Measurements from ENCODE around the gene EPS15.
"Not testable (repeated sequence)": the region's sequence is repeated elsewhere in the genome, so short reads cannot be mapped to it uniquely, and the experiment has no call there.

The EPS15 gene

GRCh38 chr1:51463561-51463960 is 55.5 kb downstream of the EPS15 start:
- no peak for DNase-seq

- not testable (repeated sequence) for DNase-seq
Measured at GRCh38 chr1:51462289-51462688, 56.8 kb downstream of the EPS15 start.

- no peak for DNase-seq
Measured at GRCh38 chr1:51454554-51454953, 64.5 kb downstream of the EPS15 start.

GRCh38 chr1:51453010-51453409 is 66.1 kb downstream of the EPS15 start:
- no peak for DNase-seq

GRCh38 chr1:51448844-51449454 is 70.1 kb downstream of the EPS15 start:
- not testable (repeated sequence) for DNase-seq

GRCh38 chr1:51445351-51446090 is 73.5 kb downstream of the EPS15 start:
- no peak for DNase-seq

- no peak for DNase-seq
Measured at GRCh38 chr1:51444534-51445192, 74.4 kb downstream of the EPS15 start.

GRCh38 chr1:51444096-51444495 is 75.0 kb downstream of the EPS15 start:
- DNase-seq, result no peak

- no peak for DNase-seq
Measured at GRCh38 chr1:51443555-51443954, 75.5 kb downstream of the EPS15 start.

- DNase-seq, result no peak
Measured at GRCh38 chr1:51442616-51443015, 76.5 kb downstream of the EPS15 start.

GRCh38 chr1:51442198-51442597 is 76.9 kb downstream of the EPS15 start:
- no peak for DNase-seq

- no peak for DNase-seq
Measured at GRCh38 chr1:51439895-51440294, 79.2 kb downstream of the EPS15 start.

GRCh38 chr1:51439053-51439452 is 80.0 kb downstream of the EPS15 start:
- no peak for DNase-seq

- not testable (repeated sequence) for DNase-seq
Measured at GRCh38 chr1:51437391-51437790, 81.7 kb downstream of the EPS15 start.

GRCh38 chr1:51435878-51436277 is 83.2 kb downstream of the EPS15 start:
- no peak for DNase-seq

GRCh38 chr1:51433972-51434510 is 85.0 kb downstream of the EPS15 start:
- no peak for DNase-seq

- DNase-seq, result no peak
Measured at GRCh38 chr1:51433269-51433971, 85.6 kb downstream of the EPS15 start.

- no peak for DNase-seq
Measured at GRCh38 chr1:51432146-51432545, 86.9 kb downstream of the EPS15 start.

- DNase-seq, result no peak
Measured at GRCh38 chr1:51427438-51427837, 91.6 kb downstream of the EPS15 start.

- DNase-seq, result no peak
Measured at GRCh38 chr1:51425955-51426354, 93.1 kb downstream of the EPS15 start.

- DNase-seq, result no peak
Measured at GRCh38 chr1:51425273-51425672, 93.8 kb downstream of the EPS15 start.

GRCh38 chr1:51423073-51423821 is 95.8 kb downstream of the EPS15 start:
- DNase-seq, result no peak
